ENCODE results near the gene OR2AG1. TPM values are rescaled to one million over a fixed set of nuclear protein-coding genes. Genes with fewer than 3 reads are reported as not detected.
A peak's percentile ranks its signal among the peaks of the same experiment; 100 is the strongest.

The OR2AG1 gene
- polyA plus RNA-seq, 1 donor (not counting 4 experiments of a cell fraction or from before 2014, with no cell fraction given), result not detected

GRCh38 chr11:6755953-6756347 lies 26.9 kb upstream of the OR2AG1 start:
- TF ChIP-seq CTCF (optimal IDR thresholded peaks at IDR 0.05 in 1 of 3, IDR thresholded peaks at IDR 0.05 in 1 of 3, conservative IDR thresholded peaks at IDR 0.05 in 1 of 3; ENCODE audit: extremely low read depth in 1 of 3, insufficient read depth in 2 of 3, low read length in 3 of 3), result no peak
- TF ChIP-seq EZH2 (IDR thresholded peaks at IDR 0.05; ENCODE audit: low read length), result no peak
- Histone ChIP-seq H3K4me3 (ENCODE audit: control insufficient read depth in 2 of 3, extremely low read depth in 1 of 3, insufficient read depth in 2 of 3, low read depth in 1 of 3, low read length in 3 of 3) (no peak overlapping the region), H3K4me1 (ENCODE audit: control insufficient read depth, extremely low read depth, insufficient read depth, low read length) (no peaks in the 10 kb centered on the region), H3K9me1 (ENCODE audit: control insufficient read depth, extremely low read depth, insufficient read depth, low read length) (no peaks in the 10 kb centered on the region), H3K27me3 (ENCODE audit: control insufficient read depth, extremely low read depth, insufficient read depth, low read length) (no peaks in the 10 kb centered on the region), H3K79me2 (ENCODE audit: control insufficient read depth, insufficient read depth, low read length) (no peaks in the 10 kb centered on the region), H3K36me3 (ENCODE audit: control insufficient read depth in 2 of 2, extremely low read depth in 1 of 2, insufficient read depth in 2 of 2, low read length in 2 of 2) (no peaks in the 10 kb centered on the region), H3K4me2 (ENCODE audit: control insufficient read depth, extremely low read depth, insufficient read depth, low read depth, low read length) (no peak overlapping the region), H4K20me1 (ENCODE audit: control insufficient read depth, extremely low read depth, insufficient read depth, low read length) (no peaks in the 10 kb centered on the region), H3K9ac (ENCODE audit: control insufficient read depth, extremely low read depth, insufficient read depth, low read length) (no peak overlapping the region), H3K27ac (ENCODE audit: control insufficient read depth, insufficient read depth, low read length) (no peak overlapping the region), H3K9me3 (ENCODE audit: control insufficient read depth, low read depth, low read length) (no peaks in the 10 kb centered on the region), H2AFZ (ENCODE audit: control insufficient read depth, low read length) (no peak overlapping the region)
- no peak for FAIRE-seq
- no peak for DNase-seq (ENCODE audit: low read depth, low spot score)
- dilution Hi-C loops (cut with MboI; ENCODE audit: extremely low pct_ligation_motif_present, low sequenced_read_pairs), result no loop called here

- Histone ChIP-seq H3K9me3 (ENCODE audit: control insufficient read depth, low read depth, low read length) (no peaks in the 10 kb centered on the region), H3K36me3 (ENCODE audit: control insufficient read depth in 2 of 2, extremely low read depth in 1 of 2, insufficient read depth in 2 of 2, low read length in 2 of 2) (no peaks in the 10 kb centered on the region), H2AFZ (ENCODE audit: control insufficient read depth, low read length) (no peak overlapping the region), H3K9ac (ENCODE audit: control insufficient read depth, extremely low read depth, insufficient read depth, low read length) (no peak overlapping the region), H3K9me1 (ENCODE audit: control insufficient read depth, extremely low read depth, insufficient read depth, low read length) (no peaks in the 10 kb centered on the region), H4K20me1 (ENCODE audit: control insufficient read depth, extremely low read depth, insufficient read depth, low read length) (no peaks in the 10 kb centered on the region), H3K4me1 (ENCODE audit: control insufficient read depth, extremely low read depth, insufficient read depth, low read length) (no peaks in the 10 kb centered on the region), H3K4me2 (ENCODE audit: control insufficient read depth, extremely low read depth, insufficient read depth, low read depth, low read length) (no peak overlapping the region), H3K27ac (ENCODE audit: control insufficient read depth, insufficient read depth, low read length) (no peak overlapping the region), H3K79me2 (ENCODE audit: control insufficient read depth, insufficient read depth, low read length) (no peaks in the 10 kb centered on the region), H3K27me3 (ENCODE audit: control insufficient read depth, extremely low read depth, insufficient read depth, low read length) (no peaks in the 10 kb centered on the region), H3K4me3 (ENCODE audit: control insufficient read depth in 2 of 3, extremely low read depth in 1 of 3, insufficient read depth in 2 of 3, low read depth in 1 of 3, low read length in 3 of 3) (no peak overlapping the region)
- FAIRE-seq (peak; percentile 34), DNase-seq (ENCODE audit: low read depth, low spot score) (peak; percentile 13)
- dilution Hi-C loops (cut with MboI; ENCODE audit: extremely low pct_ligation_motif_present, low sequenced_read_pairs), result no loop called here
- TF ChIP-seq EZH2 (IDR thresholded peaks at IDR 0.05; ENCODE audit: low read length) (no peak), CTCF (optimal IDR thresholded peaks at IDR 0.05 in 1 of 3, IDR thresholded peaks at IDR 0.05 in 1 of 3, conservative IDR thresholded peaks at IDR 0.05 in 1 of 3; ENCODE audit: extremely low read depth in 1 of 3, insufficient read depth in 2 of 3, low read length in 3 of 3) (peak; percentile 61 to 73 (median 62))
These were observed 25.4 kb upstream of the OR2AG1 start for GRCh38 chr11:6757373-6757967.
